Measurements from ENCODE around the gene ZNF71. TPM values are rescaled to one million over a fixed set of nuclear protein-coding genes. Genes with fewer than 3 reads are reported as not detected.

The ZNF71 gene
- total and polyA plus RNA-seq, 2 donors (not counting 1 experiment from before 2014, with no cell fraction given) = 6.4 to 9.3 TPM

DNA sequence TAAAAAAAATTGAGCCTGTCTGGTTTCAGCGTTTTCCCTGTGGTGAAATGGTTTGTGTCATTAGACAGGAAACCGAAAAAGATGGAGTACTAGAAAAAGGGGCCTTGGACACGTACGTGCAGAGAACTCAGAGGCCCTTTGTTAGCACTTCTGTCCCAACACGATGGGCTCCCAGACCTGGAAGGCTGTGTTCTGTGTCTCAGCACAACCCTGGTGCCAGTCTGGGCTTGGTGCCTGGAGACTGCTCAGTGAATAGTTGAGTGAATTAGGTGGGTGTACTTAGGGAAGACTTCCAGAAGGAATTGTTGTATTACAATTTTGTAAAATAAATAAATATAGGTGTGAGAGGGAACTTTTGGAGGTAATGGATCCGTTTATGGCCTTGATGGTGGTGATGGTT lies 8.7 kb downstream of the ZNF71 start:
- Histone ChIP-seq H3K4me2 (replicated peaks; ENCODE audit: low read depth, low read length, poor library complexity, severe bottlenecking) (no peak overlapping the region), H2AFZ (ENCODE audit: insufficient read depth, low read depth, low read length, poor library complexity, severe bottlenecking) (no peak overlapping the region), H3K9ac (ENCODE audit: low read length) (no peak overlapping the region), H3K27me3 (replicated peaks in 1 of 4; ENCODE audit: control extremely low read depth in 1 of 4, control insufficient read depth in 3 of 4, insufficient read depth in 4 of 4, low read length in 3 of 4) (no peaks in the 10 kb centered on the region), H3K9me3 (ENCODE audit: control extremely low read depth in 1 of 3, control insufficient read depth in 2 of 3, insufficient read depth in 1 of 3, low read length in 2 of 3) (peaks cover 1 to 50% (median 46%) of the 10 kb centered on the region in 3 donors), H3K4me3 (ENCODE audit: control extremely low read depth in 1 of 5, extremely low read depth in 1 of 5, insufficient read depth in 1 of 5, low read depth in 2 of 5, low read length in 4 of 5) (no peak overlapping the region), H3K79me2 (ENCODE audit: control insufficient read depth, insufficient read depth, low read length) (peaks cover 80% of the 10 kb centered on the region), H3K4me1 (ENCODE audit: control insufficient read depth in 2 of 2, insufficient read depth in 2 of 2, low read length in 2 of 2) (no peaks in the 10 kb centered on the region), H3K27ac (ENCODE audit: low read length in 2 of 2) (no peak overlapping the region), H3K36me3 (replicated peaks in 1 of 2; ENCODE audit: control extremely low read depth in 1 of 2, control insufficient read depth in 1 of 2, extremely low read depth in 1 of 2, insufficient read depth in 2 of 2, low read length in 1 of 2) (peaks cover 0 to 22% of the 10 kb centered on the region in 2 experiments), H4K20me1 (ENCODE audit: control insufficient read depth, insufficient read depth, low read length, poor library complexity, severe bottlenecking) (no peaks in the 10 kb centered on the region)
- H3K9me3 Mint-ChIP-seq (ENCODE audit: insufficient read depth) = peaks cover 23% of the 10 kb centered on the region
- intact Hi-C loops (cut with micrococcal nuclease) = no loop called here
- no peak overlapping the region for H3K4me3 Mint-ChIP-seq
- ATAC-seq (ENCODE audit: low read depth) = no peak
- ChIA-PET POLR2A (no interaction called here), CTCF (no interaction called here)
- TF ChIP-seq, protein P1, sequence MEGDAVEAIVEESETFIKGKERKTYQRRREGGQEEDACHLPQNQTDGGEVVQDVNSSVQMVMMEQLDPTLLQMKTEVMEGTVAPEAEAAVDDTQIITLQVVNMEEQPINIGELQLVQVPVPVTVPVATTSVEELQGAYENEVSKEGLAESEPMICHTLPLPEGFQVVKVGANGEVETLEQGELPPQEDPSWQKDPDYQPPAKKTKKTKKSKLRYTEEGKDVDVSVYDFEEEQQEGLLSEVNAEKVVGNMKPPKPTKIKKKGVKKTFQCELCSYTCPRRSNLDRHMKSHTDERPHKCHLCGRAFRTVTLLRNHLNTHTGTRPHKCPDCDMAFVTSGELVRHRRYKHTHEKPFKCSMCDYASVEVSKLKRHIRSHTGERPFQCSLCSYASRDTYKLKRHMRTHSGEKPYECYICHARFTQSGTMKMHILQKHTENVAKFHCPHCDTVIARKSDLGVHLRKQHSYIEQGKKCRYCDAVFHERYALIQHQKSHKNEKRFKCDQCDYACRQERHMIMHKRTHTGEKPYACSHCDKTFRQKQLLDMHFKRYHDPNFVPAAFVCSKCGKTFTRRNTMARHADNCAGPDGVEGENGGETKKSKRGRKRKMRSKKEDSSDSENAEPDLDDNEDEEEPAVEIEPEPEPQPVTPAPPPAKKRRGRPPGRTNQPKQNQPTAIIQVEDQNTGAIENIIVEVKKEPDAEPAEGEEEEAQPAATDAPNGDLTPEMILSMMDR (IDR thresholded peaks at IDR 0.05) = no peak
- no peak for TF ChIP-seq EZH2 (IDR thresholded peaks at IDR 0.05; ENCODE audit: borderline replicate concordance, insufficient read depth, low read depth, low read length, poor library complexity, severe bottlenecking)
- H3K27ac Mint-ChIP-seq = no peak overlapping the region
- WGBS (ENCODE audit: insufficient coverage) = 92% methylated on average over 5 of the region's 6 CpGs
- H3K4me1 Mint-ChIP-seq = no peaks in the 10 kb centered on the region
- no peaks in the 10 kb centered on the region for H3K27me3 Mint-ChIP-seq
- no peak for DNase-seq

DNA sequence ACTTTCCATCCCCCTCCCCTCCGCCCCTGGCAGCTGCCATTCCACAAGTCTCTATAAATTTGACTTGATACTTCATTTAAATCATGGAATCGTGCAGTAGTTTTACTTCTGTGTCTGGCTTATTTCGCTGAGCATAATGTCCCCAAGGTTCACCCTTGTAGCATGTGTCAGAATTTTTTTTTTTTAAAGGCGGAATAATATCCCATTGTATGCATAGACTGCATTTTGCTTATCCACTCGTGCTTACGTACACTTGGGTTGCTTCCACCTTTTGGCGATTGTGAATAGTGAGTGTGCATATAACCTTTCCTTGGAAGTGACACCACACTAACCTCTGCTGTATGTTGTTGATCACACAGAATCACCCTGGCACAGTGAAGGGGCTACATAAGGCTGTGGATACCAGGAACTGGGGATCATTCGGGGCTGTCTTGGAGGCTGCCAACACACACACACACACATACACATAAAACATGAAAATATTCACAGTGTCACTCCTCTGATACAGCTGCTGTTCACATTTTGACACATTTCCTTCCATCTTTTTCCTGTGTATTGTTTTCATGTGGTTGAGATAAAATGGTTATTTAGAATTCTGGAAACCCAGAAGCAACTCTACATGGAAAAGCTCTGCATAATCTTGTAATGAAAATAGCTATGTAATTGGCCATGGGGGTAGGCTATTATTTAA lies 13.3 kb downstream of the ZNF71 start:
- no peak for TF ChIP-seq EZH2 (IDR thresholded peaks at IDR 0.05; ENCODE audit: borderline replicate concordance, insufficient read depth, low read depth, low read length, poor library complexity, severe bottlenecking)
- TF ChIP-seq, protein P1 (IDR thresholded peaks at IDR 0.05) = no peak
- Mint-ChIP-seq H3K27ac (no peak overlapping the region), H3K9me3 (ENCODE audit: insufficient read depth) (peaks cover 28% of the 10 kb centered on the region), H3K27me3 (no peaks in the 10 kb centered on the region), H3K4me1 (no peaks in the 10 kb centered on the region), H3K4me3 (no peak overlapping the region)
- ChIA-PET POLR2A (no interaction called here), CTCF (no interaction called here)
- no peaks in the 10 kb centered on the region for H3K27me3 ChIP-seq (replicated peaks in 1 of 4; ENCODE audit: control extremely low read depth in 1 of 4, control insufficient read depth in 3 of 4, insufficient read depth in 4 of 4, low read length in 3 of 4)
- peaks cover 73% of the 10 kb centered on the region for H3K79me2 ChIP-seq (ENCODE audit: control insufficient read depth, insufficient read depth, low read length)
- peaks cover 0 to 5% of the 10 kb centered on the region in 2 experiments for H3K36me3 ChIP-seq (replicated peaks in 1 of 2; ENCODE audit: control extremely low read depth in 1 of 2, control insufficient read depth in 1 of 2, extremely low read depth in 1 of 2, insufficient read depth in 2 of 2, low read length in 1 of 2)
- DNase-seq (no peak), ATAC-seq (ENCODE audit: low read depth) (no peak)
- no peaks in the 10 kb centered on the region for H3K4me1 ChIP-seq (ENCODE audit: control insufficient read depth in 2 of 2, insufficient read depth in 2 of 2, low read length in 2 of 2)
- H3K9ac ChIP-seq (ENCODE audit: low read length) = no peak overlapping the region
- no peak overlapping the region for H3K4me3 ChIP-seq (ENCODE audit: control extremely low read depth in 1 of 5, extremely low read depth in 1 of 5, insufficient read depth in 1 of 5, low read depth in 2 of 5, low read length in 4 of 5)
- no peak overlapping the region for H3K4me2 ChIP-seq (replicated peaks; ENCODE audit: low read depth, low read length, poor library complexity, severe bottlenecking)
- H4K20me1 ChIP-seq (ENCODE audit: control insufficient read depth, insufficient read depth, low read length, poor library complexity, severe bottlenecking) = no peaks in the 10 kb centered on the region
- no peak overlapping the region for H3K27ac ChIP-seq (ENCODE audit: low read length in 2 of 2)
- intact Hi-C loops (cut with micrococcal nuclease) = no loop called here
- H2AFZ ChIP-seq (ENCODE audit: insufficient read depth, low read depth, low read length, poor library complexity, severe bottlenecking) = no peak overlapping the region
- no CpG with 5 or more reads among the region's 8 CpGs for WGBS (ENCODE audit: insufficient coverage)
- H3K9me3 ChIP-seq (ENCODE audit: control extremely low read depth in 1 of 3, control insufficient read depth in 2 of 3, insufficient read depth in 1 of 3, low read length in 2 of 3) = peaks cover 0 to 61% (median 56%) of the 10 kb centered on the region in 3 donors

Data from B cell (primary cell).